GM18873 (cell line): Measurements from ENCODE around the gene SPESP1.

Experiments
- ATAC-seq: cut with Tn5 transposase; IDR thresholded peaks from one replicate; pipeline ENCODE4 v1.9.1; 2021; ENCODE audit warnings: mild to moderate bottlenecking, moderate library complexity, moderate number of reproducible peaks; ENCODE audit not compliant: unreplicated experiment, low FRiP score

The SPESP1 gene

DNA sequence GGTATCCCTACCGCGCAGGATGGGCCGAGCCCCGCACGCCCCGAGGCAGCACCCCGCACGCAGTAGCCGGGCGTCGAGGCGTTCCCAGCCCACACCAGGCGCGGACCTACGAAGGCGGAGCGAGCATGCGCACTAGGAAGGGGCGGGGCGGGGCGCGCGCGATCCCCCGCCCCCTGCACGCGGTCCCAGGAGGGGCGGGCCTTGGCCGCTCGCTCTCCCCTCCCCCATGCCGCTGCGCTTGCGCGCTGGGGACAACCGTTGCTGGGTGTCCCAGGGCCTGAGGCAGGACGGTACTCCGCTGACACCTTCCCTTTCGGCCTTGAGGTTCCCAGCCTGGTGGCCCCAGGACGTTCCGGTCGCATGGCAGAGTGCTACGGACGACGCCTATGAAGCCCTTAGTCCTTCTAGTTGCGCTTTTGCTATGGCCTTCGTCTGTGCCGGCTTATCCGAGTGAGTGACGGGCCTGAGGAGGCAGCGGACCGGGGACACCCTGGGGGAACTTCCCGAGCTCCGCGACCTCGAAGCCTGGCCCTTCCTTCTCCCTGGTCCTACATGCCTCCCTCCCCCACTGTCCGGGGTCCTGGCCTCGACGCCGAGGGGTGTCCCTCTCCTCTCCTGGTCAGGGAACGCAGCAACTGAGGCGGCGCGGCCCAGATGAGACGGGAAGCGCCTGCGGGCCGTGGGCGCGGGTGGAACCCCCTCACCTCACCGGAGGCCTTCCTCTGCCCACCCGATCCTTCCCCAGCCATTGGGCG, at the start of gene SPESP1:
TSS of gene SPESP1 (plus strand) at position 258 of the 755 bp plus-strand sequence. CDS start at position 387, 129 bp downstream.
- ATAC-seq, result no peak

DNA sequence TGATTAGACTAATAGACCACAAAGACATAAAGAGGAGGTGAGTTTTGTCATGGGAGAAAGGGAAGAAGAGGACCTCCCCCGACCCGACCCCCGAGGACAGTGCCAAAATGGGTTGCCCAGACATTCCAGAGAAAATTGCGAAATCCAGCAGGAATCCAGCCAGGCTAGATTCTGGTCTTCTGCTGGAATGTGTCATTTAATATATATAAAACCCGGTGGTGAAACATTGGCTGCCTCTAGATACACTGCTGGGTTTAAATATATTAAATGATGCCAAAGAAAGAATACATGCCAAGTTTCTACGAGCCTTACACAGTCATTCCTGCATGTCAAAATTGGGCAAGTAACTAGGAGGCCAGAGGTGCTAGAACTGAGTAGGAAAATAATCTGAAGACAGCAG, 45.3 kb upstream of the SPESP1 start:
- ATAC-seq, result no peak

DNA sequence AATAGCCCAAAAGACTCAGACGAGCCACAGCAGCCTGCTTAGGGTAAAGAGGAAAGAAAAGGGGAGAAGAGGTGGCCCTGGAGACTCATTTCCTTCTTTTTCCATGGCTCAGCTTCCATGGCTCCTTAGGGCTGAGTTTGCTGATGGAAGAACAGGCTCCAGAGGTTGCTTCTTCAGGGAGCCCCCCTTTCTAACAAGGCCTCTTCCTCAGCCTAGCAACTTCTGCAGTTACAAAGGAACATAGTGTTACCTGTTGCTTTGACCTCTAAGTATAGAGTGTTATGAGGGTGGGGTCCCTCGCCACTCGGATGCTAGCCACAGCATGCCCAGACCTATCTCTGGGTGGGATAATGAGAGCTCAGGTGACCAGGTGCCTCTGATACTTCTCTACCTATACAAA, 43.2 kb upstream of the SPESP1 start:
- no peak for ATAC-seq

DNA sequence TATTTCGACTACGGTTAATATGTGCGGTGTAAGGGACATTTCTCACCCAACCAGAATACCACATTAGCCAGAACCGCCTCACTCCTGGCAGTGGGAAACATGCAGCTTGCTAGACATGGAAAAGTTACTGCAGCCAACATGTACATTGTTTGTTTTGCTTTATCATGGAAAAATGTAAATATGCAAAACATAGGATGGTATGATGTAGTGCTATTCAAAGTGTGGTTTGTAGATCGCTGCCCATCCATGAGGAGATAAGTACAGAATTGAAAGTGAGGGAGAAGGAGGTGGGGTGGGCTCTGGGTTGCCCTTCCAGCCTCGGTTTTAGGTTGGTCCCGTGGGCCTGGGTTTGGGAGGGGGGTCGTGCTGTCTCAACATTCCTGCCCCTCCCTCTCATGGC, 42.5 kb upstream of the SPESP1 start:
- ATAC-seq, result no peak

DNA sequence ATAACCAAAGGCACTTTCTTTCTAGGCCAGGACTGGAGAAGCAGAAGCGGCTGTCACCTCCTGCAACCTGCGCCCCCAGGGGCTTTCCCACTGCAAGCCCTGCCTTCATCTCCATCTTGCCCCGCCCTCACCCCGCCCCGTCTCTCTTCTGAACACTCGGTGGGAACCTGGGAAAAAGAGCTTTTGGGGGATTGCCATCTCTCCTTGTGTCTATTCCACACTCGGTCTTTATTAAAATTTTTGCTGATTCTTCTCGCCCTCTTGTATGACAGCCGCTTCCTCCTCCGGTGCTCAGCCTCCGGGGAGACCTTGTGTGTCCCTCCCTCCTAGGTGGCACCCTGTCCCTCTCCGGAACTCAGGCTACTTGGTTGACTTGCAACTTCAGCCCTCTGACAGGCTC, 41.9 kb upstream of the SPESP1 start:
- no peak for ATAC-seq

DNA sequence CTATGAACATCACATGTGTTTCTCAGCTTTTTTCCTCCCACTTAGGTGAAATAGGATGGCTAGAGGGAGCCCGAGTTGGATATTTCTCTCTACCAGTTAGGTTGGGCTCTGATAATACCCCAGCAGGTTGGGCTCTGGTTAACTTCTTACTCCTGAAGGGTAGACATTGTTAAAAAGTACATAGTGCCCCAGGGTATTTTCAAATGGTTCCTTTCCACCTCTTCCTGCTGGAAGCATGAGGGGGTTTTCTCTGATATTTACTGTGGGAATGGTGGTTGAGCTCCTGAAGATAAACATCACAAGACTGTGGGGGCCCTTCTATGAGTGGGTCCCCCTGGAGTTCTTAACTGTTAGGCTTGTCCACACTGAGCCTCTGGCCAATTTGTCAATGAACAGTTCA, 36.1 kb upstream of the SPESP1 start:
- no peak for ATAC-seq

DNA sequence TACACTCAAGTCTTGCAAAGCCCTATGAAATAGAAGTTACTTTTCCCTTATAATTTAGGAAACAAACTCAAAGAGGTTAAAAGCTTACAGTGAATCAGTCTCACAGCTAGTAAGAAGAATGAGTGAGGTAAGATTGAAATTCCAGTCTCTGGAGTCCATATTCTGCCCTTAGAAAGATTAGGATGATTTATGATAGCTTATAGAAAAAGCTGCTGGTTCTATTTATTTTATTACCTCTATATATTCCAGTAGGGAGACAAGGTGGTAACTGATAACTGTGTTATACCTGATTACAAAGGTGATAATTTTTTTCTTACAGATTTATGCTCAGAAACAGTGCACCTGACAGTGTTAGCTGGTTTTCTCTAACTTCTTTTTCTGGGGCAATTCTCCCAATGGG, 34.1 kb upstream of the SPESP1 start:
- ATAC-seq, result no peak

DNA sequence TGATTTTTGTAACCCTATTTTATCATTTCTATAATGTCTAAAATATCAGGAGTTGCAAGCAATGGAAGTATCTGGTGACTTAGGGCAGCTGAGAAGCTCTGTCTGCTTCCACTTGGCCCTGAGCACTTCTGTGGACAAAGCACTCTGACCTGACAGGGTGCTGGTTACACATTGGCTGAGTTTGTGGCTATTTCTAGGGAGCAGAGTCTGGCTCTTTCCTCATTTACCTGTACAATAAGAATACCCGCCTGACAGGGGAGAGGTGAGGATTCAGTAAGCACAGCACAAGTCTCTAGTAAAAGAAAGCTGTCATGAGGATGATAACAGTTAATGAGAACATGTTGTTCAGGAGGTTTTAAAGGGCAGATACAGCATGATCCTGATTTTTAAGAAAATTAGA, 33.3 kb upstream of the SPESP1 start:
- no peak for ATAC-seq

DNA sequence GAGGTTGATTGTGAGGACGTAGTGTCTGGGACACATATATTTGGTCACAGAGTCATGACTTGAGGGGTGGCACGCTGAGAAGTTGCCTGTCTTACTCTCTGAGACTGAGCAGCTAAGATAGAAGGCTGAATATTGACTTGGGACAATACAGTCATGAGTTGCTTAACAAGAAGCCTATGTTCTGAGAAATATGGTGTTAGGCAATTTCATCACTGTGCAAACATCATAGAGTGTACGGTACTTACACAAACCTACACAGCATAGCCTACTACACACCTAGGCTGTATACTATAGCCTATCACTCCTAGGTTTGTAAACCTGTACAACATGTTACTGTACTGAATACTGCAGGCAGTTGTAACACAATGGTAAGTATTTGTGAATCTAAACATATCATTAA, 30.3 kb upstream of the SPESP1 start:
- no peak for ATAC-seq

DNA sequence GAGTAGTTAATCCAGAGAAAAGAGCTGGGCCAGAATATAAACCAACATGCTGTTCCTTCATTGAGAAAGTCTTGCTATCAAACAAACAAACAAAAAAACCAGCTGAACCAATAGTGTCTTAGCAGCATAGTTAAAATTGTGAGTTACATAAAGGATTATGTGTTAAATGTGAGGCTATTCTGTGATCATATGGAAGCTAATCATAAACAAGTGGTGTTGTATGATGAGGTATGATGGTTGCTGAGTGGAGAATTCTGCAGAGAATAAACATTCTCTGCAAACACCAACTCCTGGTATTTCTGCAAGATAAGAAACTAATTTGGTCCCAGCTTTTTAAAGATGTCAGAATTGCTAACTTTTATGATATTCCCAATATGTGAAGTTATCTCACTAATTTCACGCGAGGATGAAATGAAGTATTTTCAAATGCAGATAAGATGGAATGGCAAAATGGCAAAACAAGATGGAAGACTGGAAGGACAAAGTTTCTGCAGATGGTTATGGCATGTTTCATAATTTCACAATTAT, 22.9 kb upstream of the SPESP1 start:
- no peak for ATAC-seq

DNA sequence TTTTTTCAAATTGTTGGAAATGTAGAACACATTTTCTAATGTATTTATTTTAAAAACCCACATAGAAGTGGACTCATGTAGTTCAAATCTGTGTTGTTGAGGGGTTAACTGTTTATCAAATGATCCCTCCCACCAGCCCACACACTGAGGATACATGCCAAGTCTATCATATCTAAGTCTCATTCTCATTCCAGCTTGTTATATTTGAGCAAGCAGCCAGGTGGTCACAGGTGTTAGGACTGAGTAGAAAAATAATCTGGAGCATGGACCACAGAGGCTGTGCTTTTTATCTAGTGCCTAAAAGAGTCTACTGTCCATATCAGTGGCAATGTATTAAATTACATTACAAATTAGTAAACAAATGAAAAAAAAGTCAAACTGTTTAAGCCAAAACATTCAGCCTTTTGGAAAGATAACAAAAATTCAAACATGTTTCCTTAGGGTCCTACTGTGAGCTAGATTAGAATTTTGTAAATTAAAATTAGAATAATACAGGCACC, 20.7 kb upstream of the SPESP1 start:
- no peak for ATAC-seq

DNA sequence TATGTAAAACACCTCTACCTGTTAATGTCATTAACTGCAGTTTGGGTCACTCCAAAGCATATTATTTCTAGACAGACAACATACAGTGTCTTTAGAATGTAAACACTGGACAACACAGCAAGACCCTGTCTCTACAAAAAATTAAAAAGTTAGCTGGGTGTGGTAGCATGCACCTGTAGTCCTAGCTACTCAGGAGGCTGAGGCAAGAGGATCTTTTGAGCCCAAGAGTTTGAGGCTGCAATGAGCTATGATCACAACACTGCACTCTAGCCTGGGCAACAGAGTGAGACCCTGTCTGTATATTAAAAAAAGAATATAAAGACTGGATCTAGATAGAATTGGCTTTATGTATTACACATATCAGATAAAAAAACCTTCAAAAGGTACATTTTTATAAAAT, 20.0 kb upstream of the SPESP1 start:
- no peak for ATAC-seq

DNA sequence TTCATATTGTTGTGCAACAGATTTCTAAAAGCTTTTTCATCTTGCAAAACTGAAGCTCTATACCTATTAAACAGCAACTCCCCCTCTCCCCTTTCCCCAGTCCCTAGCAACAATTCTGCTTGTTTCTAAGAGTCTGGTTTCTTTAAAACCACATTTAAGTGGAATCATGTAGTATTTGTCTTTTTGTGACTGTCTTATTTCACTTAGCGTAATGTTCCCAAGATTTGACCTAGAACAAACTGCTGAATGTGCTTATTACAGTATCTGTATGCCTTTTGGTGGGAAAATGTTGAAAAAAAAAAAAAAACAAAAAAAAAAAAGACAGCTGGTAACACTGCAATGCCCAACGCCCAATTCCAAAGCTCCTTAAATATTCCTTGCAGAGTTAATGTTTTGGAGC, 19.5 kb upstream of the SPESP1 start:
- no peak for ATAC-seq

DNA sequence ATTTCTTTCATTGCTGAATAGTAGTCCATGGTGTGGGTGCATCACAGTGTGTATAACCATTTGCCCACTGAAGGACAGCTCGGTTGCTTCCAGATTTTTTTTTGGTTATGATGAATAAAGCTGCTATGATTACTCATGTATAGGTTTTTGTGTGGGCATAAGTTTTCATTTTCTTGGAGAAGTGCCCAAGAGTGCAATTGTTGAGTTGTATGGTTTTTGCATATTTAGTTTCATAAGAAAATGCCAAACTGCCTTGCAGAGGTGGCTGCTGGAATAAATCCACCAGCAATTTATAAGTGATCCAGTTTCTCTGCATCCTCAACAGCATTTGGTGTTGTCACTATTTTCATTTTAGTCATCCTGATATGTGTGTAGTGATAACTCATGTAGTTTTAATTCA, 8.4 kb upstream of the SPESP1 start:
- ATAC-seq, result no peak

DNA sequence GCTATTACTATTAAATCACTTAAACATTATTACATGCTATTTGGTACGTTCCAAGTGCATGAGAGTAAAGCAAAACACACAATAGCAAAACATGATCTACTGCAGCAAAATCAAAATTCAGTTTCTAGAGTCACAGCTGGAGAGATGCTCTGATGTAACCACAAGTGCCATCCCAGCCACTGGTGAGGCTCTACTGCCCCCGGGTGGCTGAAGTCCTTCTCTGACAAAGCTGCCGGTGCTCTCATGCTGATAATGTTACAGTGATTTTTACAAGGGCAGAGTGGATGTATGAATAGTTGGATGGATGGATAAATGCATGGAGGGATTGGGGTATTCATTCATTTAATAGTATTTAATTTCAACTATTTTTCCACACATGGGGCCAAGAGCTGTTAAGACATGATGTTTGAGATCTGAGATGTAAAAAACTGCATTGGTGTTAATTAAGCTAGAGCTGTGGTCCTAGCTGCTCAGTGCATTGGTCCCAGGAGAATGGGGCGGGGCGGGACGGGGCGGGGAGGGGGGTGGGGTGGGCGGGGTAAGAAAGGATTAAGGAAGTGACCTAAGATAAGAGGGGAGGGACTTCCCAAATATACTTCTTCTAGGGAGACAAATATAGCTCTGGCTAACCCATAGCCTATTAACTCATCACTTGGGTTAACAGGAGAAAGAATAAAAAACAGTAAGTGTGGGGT, 5.3 kb upstream of the SPESP1 start:
- no peak for ATAC-seq

DNA sequence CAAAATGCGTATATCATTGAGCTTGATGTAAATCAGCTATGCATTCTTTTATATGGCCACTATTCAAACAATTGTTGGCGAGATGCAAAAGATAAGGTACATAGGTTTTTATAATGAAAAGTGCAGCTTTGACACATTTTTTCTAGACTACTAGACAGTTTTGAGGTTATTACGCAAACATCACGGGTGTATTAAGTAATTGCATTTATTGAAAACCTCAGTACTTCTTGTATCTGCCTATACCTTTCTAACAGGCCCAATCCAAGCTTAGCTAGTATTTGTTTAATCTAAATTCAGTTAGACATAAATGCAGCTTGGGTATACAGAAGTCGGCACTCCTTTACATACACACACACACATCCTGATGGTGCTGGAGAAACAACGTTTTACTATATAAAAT, 2.7 kb downstream of the SPESP1 start:
- no peak for ATAC-seq

DNA sequence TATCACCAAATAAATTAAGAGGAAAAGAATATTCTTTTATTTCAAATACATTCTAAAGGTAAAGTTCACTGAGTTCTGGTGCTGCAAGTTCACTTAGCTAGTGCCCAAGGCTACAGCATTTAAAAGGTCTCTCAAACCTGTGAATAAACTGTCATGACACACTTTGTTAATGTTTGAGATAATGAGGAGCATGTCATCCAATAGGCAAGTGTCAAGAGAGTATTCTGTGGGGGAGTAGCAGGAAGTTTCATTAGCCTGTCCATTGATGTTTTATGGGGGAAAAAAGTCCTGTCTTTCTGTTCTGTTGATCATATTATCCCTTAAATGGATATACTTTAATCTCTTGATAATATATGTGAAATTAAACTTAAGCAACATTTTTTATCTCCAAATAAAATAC, 4.0 kb downstream of the SPESP1 start:
- no peak for ATAC-seq

DNA sequence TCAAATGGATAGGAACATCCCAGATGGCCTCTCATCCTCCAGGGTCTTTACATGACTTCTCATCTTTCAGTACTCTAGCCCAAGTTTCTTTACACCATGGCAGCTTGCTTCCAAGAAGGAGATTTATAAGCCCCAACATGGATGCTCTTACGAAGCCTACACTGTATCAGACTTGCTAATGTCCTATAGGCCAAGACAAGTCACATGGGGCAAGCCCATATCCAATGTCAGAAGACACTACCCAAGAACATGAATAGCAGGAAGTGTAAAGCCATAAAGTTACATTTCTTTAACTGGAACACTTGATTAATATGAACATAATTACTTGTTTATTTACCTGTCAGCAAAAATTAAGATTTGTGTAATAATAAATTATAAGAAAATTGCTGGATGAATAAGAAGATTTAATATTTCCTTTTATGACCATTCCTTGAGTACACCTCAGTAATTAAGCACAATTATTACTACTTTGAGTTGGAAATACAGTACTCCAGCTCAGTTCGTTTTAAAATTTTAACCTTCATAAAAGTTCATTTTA, 5.1 kb downstream of the SPESP1 start:
- ATAC-seq, result no peak

DNA sequence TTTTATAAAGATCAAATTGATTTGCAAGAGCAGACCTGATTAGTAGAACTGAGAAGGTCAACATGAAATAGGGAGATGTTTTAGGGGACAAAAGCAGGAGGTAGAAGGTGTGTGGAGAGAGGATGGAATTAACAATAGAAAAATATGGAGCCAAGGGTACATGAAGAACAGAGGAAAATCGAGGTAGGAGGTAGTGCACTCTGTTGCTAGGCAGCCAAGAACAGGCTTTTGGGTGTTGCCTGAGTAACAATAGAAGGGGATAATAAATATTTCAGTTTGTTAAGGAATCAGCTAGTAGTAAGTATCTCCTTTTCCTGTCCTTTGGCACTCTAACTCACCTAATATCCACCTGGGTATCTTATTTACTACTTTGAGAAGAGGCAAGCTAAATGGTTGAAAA, 9.2 kb downstream of the SPESP1 start:
- no peak for ATAC-seq

DNA sequence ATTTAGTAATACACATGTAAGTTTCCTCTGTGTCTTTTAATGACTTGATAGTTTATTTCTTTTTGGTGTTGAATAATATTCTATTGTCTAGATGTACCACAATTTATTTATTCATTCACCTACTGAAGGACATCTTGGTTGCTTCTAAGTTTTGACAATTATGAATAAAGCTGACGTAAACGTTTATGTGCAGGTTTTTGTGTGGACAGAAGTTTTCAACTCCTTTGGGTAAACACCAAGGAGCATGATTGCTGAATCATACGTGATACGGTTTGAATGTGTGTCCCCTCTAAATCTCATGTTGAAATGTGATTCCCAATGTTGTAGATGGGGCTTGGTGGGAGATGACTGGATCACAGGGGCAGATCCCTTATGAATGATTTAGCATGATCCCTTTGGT, 21.5 kb downstream of the SPESP1 start:
- no peak for ATAC-seq

DNA sequence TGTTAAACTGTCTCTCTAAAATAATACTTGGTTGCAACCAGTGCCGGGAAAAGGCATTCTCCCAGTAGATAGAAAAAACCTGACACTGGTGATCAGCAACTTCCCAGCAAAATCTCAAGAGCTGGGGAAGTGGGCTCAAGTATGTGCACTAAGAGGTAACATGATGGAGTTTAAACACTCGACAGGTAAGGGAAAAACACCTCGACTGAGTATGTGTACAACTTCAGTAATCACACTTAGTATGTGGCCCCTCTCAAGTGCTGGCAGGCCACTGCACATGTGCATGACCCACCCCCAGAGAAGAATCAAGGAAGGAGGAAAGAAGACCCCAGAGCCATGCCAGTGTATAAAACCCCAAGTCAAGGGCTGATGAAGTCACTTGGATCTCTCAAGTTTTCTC, 27.4 kb downstream of the SPESP1 start:
- no peak for ATAC-seq

DNA sequence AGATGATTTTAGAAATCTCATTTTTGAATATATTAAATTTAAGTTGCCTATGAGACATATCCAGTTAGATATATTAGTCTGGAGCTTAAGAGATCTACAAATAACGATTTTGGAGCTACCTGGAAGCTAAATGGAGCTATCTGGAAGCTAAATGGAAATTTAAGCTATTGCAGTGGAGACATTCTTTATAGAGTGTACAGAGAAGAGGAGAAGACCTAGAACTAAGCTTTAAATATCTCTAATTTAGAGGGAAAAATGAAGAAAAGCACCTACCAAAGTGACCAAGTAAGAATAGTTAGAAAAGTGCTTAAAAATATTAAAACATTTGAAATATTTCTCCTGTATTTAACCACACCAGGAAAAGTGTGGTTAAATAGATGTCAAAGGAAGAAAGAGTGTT, 28.3 kb downstream of the SPESP1 start:
- ATAC-seq, result no peak
